Measurements from ENCODE around the gene XRN1. TPM values are rescaled to one million over a fixed set of nuclear protein-coding genes. Genes with fewer than 3 reads are reported as not detected.
"Not testable (repeated sequence)": the region's sequence is repeated elsewhere in the genome, so short reads cannot be mapped to it uniquely, and the experiment has no call there.

XRN1 gene, protein sequence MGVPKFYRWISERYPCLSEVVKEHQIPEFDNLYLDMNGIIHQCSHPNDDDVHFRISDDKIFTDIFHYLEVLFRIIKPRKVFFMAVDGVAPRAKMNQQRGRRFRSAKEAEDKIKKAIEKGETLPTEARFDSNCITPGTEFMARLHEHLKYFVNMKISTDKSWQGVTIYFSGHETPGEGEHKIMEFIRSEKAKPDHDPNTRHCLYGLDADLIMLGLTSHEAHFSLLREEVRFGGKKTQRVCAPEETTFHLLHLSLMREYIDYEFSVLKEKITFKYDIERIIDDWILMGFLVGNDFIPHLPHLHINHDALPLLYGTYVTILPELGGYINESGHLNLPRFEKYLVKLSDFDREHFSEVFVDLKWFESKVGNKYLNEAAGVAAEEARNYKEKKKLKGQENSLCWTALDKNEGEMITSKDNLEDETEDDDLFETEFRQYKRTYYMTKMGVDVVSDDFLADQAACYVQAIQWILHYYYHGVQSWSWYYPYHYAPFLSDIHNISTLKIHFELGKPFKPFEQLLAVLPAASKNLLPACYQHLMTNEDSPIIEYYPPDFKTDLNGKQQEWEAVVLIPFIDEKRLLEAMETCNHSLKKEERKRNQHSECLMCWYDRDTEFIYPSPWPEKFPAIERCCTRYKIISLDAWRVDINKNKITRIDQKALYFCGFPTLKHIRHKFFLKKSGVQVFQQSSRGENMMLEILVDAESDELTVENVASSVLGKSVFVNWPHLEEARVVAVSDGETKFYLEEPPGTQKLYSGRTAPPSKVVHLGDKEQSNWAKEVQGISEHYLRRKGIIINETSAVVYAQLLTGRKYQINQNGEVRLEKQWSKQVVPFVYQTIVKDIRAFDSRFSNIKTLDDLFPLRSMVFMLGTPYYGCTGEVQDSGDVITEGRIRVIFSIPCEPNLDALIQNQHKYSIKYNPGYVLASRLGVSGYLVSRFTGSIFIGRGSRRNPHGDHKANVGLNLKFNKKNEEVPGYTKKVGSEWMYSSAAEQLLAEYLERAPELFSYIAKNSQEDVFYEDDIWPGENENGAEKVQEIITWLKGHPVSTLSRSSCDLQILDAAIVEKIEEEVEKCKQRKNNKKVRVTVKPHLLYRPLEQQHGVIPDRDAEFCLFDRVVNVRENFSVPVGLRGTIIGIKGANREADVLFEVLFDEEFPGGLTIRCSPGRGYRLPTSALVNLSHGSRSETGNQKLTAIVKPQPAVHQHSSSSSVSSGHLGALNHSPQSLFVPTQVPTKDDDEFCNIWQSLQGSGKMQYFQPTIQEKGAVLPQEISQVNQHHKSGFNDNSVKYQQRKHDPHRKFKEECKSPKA (N-terminal part only)
- 35.3 TPM for total RNA-seq

DNA sequence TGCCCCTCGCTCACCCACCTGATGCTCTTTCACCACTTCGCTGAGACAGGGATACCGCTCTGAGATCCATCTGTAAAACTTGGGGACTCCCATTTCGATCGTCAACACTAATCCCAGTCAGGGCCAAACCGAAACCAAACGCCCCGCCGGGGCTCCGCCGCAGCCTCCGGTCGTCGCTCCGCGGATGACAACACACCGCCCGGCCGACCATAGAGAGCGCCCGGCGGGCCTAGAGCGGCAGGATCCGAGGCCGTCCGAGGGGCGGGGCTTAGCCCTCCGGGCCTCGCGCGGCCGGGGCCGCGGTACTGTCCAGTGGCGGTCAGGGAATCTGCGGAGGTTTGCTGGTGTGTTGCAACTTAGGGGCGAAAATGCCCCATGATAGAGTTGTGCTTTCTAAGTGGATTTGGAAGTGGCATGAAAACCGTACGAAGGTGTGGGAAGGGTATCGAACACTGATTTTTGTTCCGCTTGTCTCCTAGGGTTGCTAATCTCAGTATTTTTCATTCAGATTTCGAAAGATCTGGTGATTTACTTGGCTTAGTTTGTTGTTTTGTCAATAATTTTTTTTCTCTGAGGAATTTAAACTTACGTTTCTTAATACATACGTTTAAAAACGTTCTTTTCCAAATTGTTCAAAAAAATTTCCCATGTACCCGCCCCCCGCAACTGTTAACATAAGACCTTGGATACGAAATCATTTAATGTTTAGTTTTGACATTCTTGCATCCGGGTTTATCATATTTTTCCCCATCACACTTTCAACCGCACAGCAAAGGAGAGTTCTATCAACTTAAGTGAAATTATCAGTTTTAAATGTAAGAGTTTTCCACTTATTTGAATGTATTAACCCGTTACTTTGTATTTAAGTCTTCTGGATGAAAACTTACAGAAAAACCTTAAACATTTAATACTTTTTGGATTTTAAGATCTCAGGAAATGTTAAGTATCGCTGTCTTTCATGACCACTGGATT lies at the start of gene XRN1:
XRN1 (minus strand) TSS at position 186 of the 972 bp plus-strand sequence; CDS start at position 93, 93 bp downstream.
- DNase-seq (ENCODE audit: low spot score): peak; percentile 96

DNA sequence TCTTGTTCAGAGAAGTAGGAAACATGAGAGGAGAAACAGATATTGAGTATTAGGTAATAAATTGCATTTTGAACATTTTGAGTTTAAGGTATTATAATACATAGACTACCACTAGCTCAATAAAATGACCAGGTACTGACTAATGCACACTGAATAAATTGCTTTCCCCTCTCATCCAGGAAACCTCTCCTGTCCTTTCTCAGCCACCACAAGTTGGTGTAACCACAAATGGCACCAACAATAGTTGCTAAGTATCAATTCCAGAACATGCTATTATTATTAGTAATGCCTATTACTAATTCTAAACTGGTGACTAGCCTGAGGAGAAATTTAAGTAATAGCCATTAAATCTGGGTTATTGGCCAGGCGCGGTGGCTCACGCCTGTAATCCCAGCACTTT lies 47.3 kb upstream of the XRN1 start:
- DNase-seq (ENCODE audit: low spot score): no peak

DNA sequence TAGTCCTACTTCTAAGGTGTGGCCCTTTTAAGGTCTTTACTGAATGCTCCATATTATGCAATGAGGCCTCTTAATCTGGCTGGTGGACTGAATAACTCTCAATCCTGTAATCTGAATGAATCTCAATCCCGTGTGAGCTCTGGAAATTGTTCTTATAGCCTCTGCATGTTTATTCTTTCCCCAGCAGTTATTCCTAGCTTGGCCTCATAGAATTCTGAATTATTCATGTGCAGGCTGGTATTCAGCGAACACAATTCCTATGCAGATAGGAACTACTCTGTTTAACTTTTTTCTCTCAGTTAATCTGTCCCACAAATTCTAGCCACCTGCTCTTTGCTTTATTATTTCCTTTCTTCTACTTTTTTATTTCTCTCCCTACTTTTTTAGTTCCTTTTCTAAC lies 44.3 kb upstream of the XRN1 start:
- DNase-seq (ENCODE audit: low spot score): no peak

DNA sequence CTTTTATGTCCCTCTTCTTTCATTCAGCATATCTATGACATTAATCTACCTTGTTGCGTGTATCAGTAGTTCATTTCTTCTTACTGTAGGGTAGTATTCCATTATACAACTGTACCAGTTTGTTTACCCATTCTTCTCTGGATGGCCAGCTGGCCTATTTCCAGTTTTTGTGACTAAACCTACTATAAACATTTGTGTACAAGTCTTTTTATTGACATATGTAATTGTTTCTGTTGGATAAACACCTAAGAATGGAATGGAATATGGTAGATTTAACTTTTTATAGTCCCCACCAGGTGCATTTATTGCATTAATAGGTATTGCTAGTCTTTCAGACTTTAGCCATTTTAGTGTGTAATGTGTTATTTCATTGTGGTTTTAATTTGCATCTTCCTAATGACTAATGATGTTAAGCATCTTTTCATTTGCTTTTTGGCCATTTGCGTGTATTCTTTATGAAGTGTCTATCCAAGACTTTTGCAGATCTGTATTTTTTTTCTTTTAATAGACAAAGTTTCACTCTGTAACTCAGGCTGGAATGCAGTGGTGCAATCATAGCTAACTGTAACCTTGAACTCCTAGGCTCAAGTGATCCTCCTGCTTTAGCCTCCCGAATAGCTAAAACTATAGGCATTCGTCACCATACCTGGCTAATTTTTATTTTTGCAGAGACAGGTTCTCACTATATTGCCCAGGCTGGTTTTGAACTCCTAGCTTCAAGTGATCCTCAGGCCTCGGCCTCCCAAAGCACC lies 41.9 kb upstream of the XRN1 start:
- no peak for DNase-seq (ENCODE audit: low spot score)

DNA sequence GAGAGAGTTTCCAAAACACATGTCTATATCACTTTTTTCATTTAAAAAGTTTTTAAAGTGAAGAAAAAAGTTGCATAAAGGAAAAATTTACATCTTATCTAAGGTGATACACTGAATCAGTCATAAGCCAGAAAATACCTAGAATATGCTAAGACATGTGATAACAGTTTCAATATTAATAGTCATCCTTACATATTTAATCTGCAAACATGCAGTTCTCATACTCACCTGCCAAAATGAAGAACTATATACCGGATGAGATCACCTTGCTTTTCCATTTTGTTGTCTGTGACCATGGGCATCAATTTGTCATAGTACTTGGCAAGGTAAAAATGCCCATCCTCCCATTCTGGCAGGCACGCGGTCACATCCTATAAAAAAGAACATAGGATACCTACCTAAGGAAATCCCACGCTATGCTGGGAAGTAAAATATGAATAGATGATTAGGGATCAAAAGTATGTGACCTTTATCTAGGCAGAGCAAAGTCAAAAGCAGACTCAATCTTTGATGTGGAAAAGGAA lies 37.1 kb upstream of the XRN1 start:
- no peak for DNase-seq (ENCODE audit: low spot score)

DNA sequence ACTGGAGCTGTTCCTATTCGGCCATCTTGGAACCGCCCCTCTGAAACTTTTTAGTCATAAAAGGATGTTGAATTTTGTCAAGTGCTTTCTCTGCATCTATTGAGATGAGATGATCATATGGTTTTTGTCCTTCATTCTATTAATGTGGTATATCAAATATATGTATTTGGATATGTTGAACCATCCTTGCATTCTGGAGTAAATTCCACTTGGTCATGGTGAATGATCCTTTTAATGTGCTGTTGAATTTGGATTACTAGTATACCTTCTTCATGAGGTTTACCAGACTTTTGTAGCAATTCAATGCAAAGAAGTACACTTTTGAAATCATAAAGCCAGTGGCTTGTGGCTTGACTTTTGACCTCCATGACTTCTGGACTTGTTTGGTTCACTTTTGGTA lies 33.4 kb upstream of the XRN1 start:
- no peak for DNase-seq (ENCODE audit: low spot score)

DNA sequence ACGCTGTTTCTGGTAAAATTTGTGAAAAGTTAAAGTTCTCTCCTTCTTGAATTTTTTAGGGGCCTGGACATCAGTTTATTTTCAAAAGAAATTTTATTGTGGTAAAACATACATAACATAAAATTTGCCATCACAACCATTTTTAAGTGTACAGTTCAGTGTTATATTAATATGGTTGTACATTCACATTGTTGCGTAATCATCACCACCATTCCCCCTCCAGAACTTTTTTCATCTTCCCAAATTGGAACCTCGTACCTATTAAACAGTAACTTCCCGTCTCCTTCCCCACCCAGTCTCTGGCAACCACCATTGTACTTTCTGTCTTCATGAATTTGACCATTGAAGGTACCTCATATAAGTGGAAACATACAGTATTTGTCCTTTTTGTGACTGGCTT lies 23.0 kb upstream of the XRN1 start:
- DNase-seq (ENCODE audit: low spot score): no peak

DNA sequence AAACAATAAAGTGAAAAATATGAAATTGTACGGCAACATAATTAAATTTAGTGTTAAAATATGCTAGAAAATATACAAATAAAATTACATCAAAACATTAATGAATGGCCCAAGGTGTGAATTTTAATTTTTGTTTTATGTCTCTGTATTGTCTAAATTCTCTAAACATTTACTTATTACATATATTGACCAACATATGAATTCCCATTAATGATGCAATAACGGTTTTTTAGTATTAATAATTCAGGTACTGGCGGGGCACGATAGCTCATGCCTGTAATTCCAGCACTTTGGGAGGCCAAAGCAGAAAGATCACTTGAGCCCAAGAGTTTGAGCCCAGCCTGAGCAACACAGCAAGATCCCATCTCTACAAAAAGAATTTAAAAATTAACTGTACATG lies 20.6 kb upstream of the XRN1 start:
- DNase-seq (ENCODE audit: low spot score): no peak

DNA sequence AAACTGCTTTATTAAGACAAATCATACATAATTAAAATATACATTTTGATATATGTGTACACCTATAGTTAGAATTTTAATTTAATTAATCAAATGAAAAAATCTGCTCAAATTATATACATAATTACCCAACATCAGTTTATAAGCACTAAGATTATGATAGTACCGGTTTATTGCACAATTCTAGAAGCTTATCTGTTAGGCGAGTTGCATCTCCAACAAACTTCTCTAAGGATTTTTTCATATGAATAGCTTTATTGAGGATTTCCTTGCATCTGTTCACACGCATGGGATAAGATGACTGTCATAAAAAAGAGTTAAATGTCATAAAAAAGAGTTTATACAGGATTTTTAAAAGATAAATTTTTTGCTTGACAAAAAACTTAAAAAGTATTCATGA lies 19.9 kb upstream of the XRN1 start:
- DNase-seq (ENCODE audit: low spot score): no peak

DNA sequence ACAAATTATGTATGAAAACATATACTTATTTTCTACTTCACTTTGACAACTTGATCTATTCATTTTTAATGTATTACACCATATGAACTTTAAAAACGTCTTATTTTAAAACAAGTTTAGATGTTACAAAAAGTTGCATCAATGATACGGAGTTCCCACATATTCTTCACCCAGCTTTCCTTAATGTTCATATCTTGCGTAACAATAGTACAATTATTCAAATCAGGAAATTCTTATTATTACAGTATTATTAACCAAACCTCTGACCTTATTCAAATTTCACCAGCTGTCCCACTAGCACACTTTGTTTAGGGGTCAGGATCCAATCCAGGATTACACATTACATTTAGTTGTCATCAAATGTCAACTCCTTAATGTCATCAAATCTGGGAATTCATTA lies 12.9 kb upstream of the XRN1 start:
- no peak for DNase-seq (ENCODE audit: low spot score)

DNA sequence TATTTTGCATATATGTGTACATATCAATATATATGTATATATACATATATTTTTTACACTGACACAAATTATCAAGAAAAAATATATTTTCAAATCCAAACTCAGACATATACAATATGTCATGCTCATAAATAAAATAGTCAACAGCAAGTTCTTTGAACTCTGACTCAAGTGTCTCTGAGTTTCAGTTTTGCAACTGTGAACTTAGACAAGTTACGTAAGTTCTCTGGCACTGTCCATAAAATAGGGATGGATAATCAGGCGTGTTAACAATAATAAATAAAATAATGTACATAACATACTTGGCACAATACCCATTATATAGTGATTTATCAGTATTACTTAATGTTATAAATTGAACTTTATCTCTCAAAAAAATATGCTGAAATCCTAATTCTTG lies 12.1 kb upstream of the XRN1 start:
- no peak for DNase-seq (ENCODE audit: low spot score)

DNA sequence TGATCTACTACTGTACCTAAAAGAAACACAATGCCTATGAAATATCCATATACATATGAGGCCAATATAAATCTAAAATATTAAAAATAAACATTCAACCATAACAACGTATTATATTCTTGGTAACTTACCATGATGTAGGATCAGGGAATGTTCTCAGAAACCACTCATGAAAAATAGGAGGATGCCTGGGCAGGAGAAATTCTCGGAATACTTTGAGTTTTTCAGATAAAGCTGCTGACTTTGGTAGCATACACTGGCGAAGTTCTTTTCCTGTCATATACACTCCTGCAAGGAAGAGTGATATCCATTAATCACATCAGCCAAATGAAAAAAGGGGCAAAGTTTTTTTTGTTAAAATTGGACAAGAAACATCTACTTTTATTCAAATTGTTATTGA lies 11.3 kb upstream of the XRN1 start:
- no peak for DNase-seq (ENCODE audit: low spot score)

DNA sequence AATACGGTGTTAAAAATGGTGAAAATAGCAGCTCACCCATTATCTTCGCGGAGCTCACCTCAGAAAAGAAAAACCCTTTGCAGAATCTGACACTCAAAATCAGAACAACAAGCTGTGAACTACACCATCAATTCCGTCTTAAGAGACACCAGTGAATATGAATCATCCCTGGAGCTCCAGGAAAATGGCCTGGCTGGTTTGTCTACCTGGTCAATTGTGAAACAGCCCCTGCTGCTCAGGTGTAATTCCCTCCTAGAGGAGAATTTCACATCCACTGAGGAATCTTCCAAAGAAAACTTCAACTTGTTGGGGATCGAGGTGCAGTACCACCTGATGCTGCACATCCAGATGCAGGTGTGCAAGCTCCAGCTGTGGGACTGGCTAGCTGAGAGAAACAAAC lies 3.0 kb upstream of the XRN1 start:
- no peak for DNase-seq (ENCODE audit: low spot score)

DNA sequence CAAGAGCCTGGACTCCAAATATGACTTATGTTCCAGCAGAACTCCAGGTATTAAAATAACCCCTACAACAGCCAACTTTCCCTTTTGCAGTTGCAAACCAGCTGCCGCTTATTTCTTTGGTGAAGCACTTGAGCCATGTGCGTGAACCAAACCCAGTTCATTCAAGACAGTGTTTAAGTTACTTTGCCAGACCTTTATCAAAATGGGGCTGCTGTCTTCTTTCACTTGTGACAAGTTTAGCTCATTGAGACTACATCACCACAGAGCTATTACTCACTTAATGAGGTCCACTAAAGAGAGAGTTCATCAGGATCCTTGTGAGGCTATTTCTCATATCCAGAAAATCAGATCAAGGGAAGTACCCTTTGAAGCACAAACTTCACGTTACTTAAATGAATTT lies 2.4 kb upstream of the XRN1 start:
- DNase-seq (ENCODE audit: low spot score): no peak

DNA sequence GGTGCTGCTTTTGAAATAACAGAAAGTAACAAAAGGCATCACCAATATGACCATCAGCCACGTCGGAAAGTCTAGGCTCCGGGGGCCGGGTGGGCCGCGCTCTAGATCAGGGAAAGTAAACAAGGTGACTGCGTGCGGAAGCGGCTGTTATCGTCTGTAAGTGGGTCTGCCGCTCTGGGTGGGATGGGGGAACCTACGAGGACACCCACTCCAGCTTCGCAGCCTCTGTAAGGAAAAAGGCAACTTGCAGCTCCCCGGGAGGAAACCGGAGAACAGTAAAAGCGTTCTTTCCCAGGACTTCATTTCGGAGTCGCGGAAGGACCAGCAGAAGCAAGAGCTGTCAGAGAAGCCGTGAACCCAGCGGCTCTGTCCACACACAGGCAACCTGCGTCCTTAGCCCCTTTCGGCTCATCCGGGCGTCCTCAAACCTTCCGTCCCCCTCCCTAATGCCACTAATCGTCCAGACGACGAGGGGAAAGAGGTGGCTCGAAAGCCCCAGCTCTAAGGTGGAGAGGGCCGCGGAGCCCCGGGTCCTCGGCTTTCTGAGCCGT lies 461 bp downstream of the XRN1 start:
- DNase-seq (ENCODE audit: low spot score): peak; percentile 25

DNA sequence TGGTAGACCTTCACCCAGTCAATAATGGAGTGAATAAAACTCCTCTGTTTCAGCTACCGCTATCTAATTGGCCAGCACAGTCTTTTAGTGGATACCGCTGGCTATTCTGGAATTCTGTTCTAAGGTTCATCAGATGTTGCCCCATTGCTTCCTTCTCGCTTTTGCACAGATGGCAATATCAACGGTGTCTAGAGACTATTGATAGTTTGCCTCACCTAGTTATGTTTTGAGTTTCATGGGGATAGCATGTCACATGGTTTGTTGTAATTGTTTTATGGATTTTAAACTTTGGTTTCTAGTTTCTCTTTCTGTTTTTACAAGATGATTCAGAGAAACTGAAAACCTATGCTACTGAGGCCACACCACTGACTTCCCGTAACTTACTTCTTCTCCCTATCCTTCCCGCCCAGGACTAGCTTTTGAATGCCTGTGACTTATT lies 2.0 kb downstream of the XRN1 start:
- no peak for DNase-seq (ENCODE audit: low spot score)

DNA sequence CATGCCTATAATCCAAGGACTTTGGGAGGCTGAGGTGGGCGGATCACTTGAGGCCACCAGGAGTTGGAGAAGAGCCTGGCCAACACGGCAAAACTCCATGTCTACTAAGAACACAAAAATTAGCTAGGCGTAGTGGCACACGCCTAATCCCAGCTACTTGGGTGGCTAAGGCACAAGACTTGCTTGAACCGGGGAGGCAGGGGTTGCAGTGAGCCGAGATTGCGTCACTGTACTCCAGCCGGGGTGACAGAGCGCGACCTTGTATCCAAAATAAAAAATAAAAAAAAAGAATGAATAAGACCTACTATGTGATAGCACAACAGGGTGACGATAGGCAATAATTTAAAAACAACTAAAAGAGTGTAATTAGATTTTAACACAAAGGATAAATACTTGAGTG lies 3.5 kb downstream of the XRN1 start:
- DNase-seq (ENCODE audit: low spot score): no peak

DNA sequence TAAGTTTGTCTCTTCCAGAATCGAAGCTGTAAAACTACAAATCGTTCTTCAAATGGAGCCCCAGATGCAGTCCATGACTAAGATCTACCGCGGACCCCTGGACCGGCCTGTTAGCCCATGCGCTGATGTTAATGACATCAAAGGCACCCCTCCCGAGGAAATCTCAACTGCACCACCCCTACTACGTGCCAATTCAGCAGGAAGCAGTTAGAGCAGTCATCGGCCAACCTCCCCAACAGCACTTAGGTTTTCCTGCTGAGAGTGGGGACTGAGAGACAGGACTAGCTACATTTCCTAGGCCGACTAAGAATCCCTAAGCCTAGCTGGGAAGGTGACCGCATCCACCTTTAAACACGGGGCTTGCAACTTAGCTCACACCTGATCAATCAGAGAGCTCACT lies 4.8 kb downstream of the XRN1 start:
- not testable (repeated sequence) for DNase-seq (ENCODE audit: low spot score)

DNA sequence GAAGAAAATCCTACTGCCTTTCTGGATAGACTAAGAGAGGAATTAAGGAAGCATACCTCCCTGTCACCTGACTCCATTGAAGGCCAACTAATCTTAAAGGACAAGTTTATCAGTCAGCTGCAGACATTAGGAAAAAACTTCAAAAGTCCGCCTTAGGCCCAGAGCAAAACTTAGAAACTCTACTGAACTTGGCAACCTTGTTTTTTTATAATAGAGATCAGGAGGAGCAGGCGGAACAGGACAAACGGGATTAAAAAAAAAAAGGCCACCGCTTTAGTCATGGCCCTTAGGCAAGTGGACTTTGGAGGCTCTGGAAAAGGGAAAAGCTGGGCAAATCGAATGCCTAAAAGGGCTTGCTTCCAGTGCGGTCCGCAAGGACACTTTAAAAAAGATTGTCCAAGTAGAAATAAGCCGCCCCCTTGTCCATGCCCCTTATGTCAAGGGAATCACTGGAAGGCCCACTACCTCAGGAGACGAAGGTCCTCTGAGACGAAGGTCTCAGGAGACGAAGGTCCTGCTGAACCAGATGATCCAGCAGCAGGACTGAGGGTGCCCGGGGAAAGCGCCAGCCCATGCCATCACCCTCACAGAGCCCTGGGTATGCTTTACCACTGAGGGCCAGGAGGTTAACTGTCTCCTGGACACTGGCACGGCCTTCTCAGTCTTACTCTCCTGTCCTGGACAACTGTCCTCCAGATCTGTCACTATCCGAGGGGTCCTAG lies 8.2 kb downstream of the XRN1 start:
- DNase-seq (ENCODE audit: low spot score): peak; percentile 25
